ENCODE measurements around the gene RXRG.

Gene RXRG

DNA sequence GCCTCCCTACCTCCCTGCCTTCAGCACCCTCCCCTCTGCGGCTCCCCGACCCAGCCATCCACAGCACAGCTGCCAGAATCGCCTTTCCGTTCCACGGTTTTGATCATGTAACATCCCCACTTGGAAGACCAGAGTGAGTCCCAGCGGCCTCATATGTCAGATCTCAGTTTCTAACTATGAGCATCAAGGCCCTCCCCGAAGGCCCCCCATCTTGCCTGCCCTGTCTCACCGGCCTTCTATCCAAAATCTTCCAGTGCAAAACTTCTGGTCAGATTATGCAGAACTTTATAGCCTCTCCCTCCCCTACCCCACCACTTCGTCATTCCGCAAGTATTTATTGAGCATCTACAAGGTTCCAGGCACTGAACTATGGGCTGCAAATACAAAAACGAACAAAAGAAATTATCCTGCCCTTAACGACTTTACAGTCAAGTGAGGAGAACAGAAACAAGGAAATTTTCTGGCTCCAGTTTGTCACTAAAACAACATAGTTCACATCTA is 68.1 kb downstream of the RXRG start:
- no peak for DNase-seq (ENCODE audit: low spot score)
- Histone ChIP-seq H4K91ac (ENCODE audit: low read depth, low read length, poor library complexity) (no peak overlapping the region), H3K4me1 (ENCODE audit: control insufficient read depth in 2 of 2, insufficient read depth in 1 of 2, low read depth in 1 of 2, low read length in 2 of 2) (peaks cover 2 to 4% of the 10 kb centered on the region in 2 donors), H2BK12ac (ENCODE audit: low read length) (no peak overlapping the region), H3K36me3 (replicated peaks in 1 of 2; ENCODE audit: control insufficient read depth in 2 of 2, insufficient read depth in 2 of 2, low read length in 2 of 2) (no peaks in the 10 kb centered on the region), H2BK15ac (ENCODE audit: low read length) (no peak overlapping the region), H3K27me3 (ENCODE audit: control insufficient read depth in 3 of 3, insufficient read depth in 3 of 3, low read depth in 1 of 3, low read length in 3 of 3) (peaks cover 0 to 43% (median 18%) of the 10 kb centered on the region in 3 experiments), H2AK5ac (ENCODE audit: low read depth, low read length) (no peak overlapping the region), H3K9me3 (replicated peaks in 1 of 2; ENCODE audit: control insufficient read depth in 2 of 2, insufficient read depth in 1 of 2, low read depth in 1 of 2, low read length in 2 of 2) (no peaks in the 10 kb centered on the region), H3K18ac (ENCODE audit: low read length) (peak overlapping the region; percentile 91), H3K14ac (ENCODE audit: low read length) (peak overlapping the region; percentile 90), H4K8ac (ENCODE audit: low read depth, low read length) (no peak overlapping the region), H3K23ac (ENCODE audit: low read depth, low read length, poor library complexity) (peak overlapping the region; percentile 77), H3K79me1 (ENCODE audit: low read depth, low read length) (no peaks in the 10 kb centered on the region), H3K4me3 (ENCODE audit: low read length in 2 of 2) (peak overlapping the region in 1 of 2 donors; percentile 11), H3K4ac (ENCODE audit: low read length) (no peak overlapping the region), H3K4me2 (ENCODE audit: insufficient read depth, low read length, poor library complexity, severe bottlenecking) (peak overlapping the region; percentile 75), H2AFZ (ENCODE audit: low read length) (peak overlapping the region; percentile 79), H3K27ac (replicated peaks; ENCODE audit: low read length) (no peak overlapping the region), H2BK5ac (ENCODE audit: low read length) (no peak overlapping the region), H2BK120ac (ENCODE audit: low read depth, low read length) (no peak overlapping the region), H3K9ac (ENCODE audit: low read depth, low read length, poor library complexity) (no peak overlapping the region)
- no CpG with 5 or more reads among the region's 12 CpGs for WGBS, 2 donors (ENCODE audit: extremely low coverage in 2 of 2, insufficient read length in 2 of 2, insufficient replicate concordance in 1 of 2)

GRCh38 chr1:165376041-165376810 is 68.7 kb downstream of the RXRG start:
- Histone ChIP-seq H3K9ac (ENCODE audit: low read depth, low read length, poor library complexity) (no peak overlapping the region), H3K27ac (replicated peaks; ENCODE audit: low read length) (no peak overlapping the region), H2BK15ac (ENCODE audit: low read length) (no peak overlapping the region), H3K4me1 (ENCODE audit: control insufficient read depth in 2 of 2, insufficient read depth in 1 of 2, low read depth in 1 of 2, low read length in 2 of 2) (peaks cover 2 to 4% of the 10 kb centered on the region in 2 donors), H2BK120ac (ENCODE audit: low read depth, low read length) (no peak overlapping the region), H2AFZ (ENCODE audit: low read length) (peak overlapping the region; percentile 79), H3K4me2 (ENCODE audit: insufficient read depth, low read length, poor library complexity, severe bottlenecking) (peak overlapping the region; percentile 75), H3K27me3 (ENCODE audit: control insufficient read depth in 3 of 3, insufficient read depth in 3 of 3, low read depth in 1 of 3, low read length in 3 of 3) (peaks cover 0 to 43% (median 18%) of the 10 kb centered on the region in 3 experiments), H3K79me1 (ENCODE audit: low read depth, low read length) (no peaks in the 10 kb centered on the region), H4K8ac (ENCODE audit: low read depth, low read length) (no peak overlapping the region), H4K91ac (ENCODE audit: low read depth, low read length, poor library complexity) (no peak overlapping the region), H3K36me3 (replicated peaks in 1 of 2; ENCODE audit: control insufficient read depth in 2 of 2, insufficient read depth in 2 of 2, low read length in 2 of 2) (no peaks in the 10 kb centered on the region), H2BK12ac (ENCODE audit: low read length) (no peak overlapping the region), H3K9me3 (replicated peaks in 1 of 2; ENCODE audit: control insufficient read depth in 2 of 2, insufficient read depth in 1 of 2, low read depth in 1 of 2, low read length in 2 of 2) (no peaks in the 10 kb centered on the region), H3K23ac (ENCODE audit: low read depth, low read length, poor library complexity) (peak overlapping the region; percentile 77), H2AK5ac (ENCODE audit: low read depth, low read length) (peak overlapping the region; percentile 31), H3K4me3 (ENCODE audit: low read length in 2 of 2) (peak overlapping the region in 1 of 2 donors; percentile 11), H3K14ac (ENCODE audit: low read length) (peak overlapping the region; percentile 90), H2BK5ac (ENCODE audit: low read length) (no peak overlapping the region), H3K4ac (ENCODE audit: low read length) (no peak overlapping the region), H3K18ac (ENCODE audit: low read length) (peak overlapping the region; percentile 91)
- peak; percentile 67 for DNase-seq (ENCODE audit: low spot score)
- WGBS, 2 donors (ENCODE audit: extremely low coverage in 2 of 2, insufficient read length in 2 of 2, insufficient replicate concordance in 1 of 2): no CpG with 5 or more reads among the region's 46 CpGs

DNA sequence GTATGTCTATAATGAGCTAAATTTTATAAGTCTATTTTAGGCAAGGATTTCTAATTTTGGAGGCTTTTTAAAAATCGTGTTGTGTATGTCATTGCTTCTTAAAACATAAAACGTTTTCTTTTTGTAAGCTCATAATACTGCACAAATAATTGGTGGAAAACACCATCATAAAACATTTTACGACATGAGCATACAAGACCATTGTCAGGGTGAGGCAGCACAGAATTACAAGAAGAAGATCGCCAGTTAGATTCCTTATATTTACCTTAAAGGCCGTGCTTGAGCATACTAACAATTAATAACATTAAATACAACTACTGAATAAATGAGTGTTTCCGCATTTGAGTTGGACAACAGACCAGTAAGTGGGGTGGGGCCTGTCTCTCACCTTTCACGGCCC is 69.3 kb downstream of the RXRG start:
- Histone ChIP-seq H3K9ac (ENCODE audit: low read depth, low read length, poor library complexity) (no peak overlapping the region), H2AK5ac (ENCODE audit: low read depth, low read length) (no peak overlapping the region)
- WGBS, 2 donors (ENCODE audit: extremely low coverage in 2 of 2, insufficient read length in 2 of 2, insufficient replicate concordance in 1 of 2): no CpG with 5 or more reads among the region's 7 CpGs

GRCh38 chr1:165371588-165372225 is 73.2 kb downstream of the RXRG start:
- no peak overlapping the region for H3K14ac ChIP-seq (ENCODE audit: low read length)
- WGBS, 2 donors (ENCODE audit: extremely low coverage in 2 of 2, insufficient read length in 2 of 2, insufficient replicate concordance in 1 of 2): no CpG with 5 or more reads among the region's 5 CpGs

More for the DNA sequence above, 69.3 kb downstream of the RXRG start:
- Histone ChIP-seq H3K18ac (ENCODE audit: low read length) (peak overlapping the region; percentile 83), H3K14ac (ENCODE audit: low read length) (no peak overlapping the region), H4K91ac (ENCODE audit: low read depth, low read length, poor library complexity) (no peak overlapping the region), H3K4me2 (ENCODE audit: insufficient read depth, low read length, poor library complexity, severe bottlenecking) (peak overlapping the region; percentile 75), H3K79me1 (ENCODE audit: low read depth, low read length) (no peaks in the 10 kb centered on the region), H2BK12ac (ENCODE audit: low read length) (no peak overlapping the region), H4K8ac (ENCODE audit: low read depth, low read length) (no peak overlapping the region), H2BK15ac (ENCODE audit: low read length) (no peak overlapping the region), H3K9me3 (replicated peaks in 1 of 2; ENCODE audit: control insufficient read depth in 2 of 2, insufficient read depth in 1 of 2, low read depth in 1 of 2, low read length in 2 of 2) (no peaks in the 10 kb centered on the region), H3K4me1 (ENCODE audit: control insufficient read depth in 2 of 2, insufficient read depth in 1 of 2, low read depth in 1 of 2, low read length in 2 of 2) (peaks cover 2 to 4% of the 10 kb centered on the region in 2 donors), H3K23ac (ENCODE audit: low read depth, low read length, poor library complexity) (no peak overlapping the region), H3K36me3 (replicated peaks in 1 of 2; ENCODE audit: control insufficient read depth in 2 of 2, insufficient read depth in 2 of 2, low read length in 2 of 2) (no peaks in the 10 kb centered on the region), H3K4me3 (ENCODE audit: low read length in 2 of 2) (peak overlapping the region in 1 of 2 donors; percentile 11), H3K27ac (replicated peaks; ENCODE audit: low read length) (no peak overlapping the region), H2BK5ac (ENCODE audit: low read length) (no peak overlapping the region), H3K27me3 (ENCODE audit: control insufficient read depth in 3 of 3, insufficient read depth in 3 of 3, low read depth in 1 of 3, low read length in 3 of 3) (peaks cover 0 to 43% (median 18%) of the 10 kb centered on the region in 3 experiments), H3K4ac (ENCODE audit: low read length) (no peak overlapping the region), H2BK120ac (ENCODE audit: low read depth, low read length) (no peak overlapping the region), H2AFZ (ENCODE audit: low read length) (peak overlapping the region; percentile 79)
- no peak for DNase-seq (ENCODE audit: low spot score)

More at GRCh38 chr1:165371588-165372225, 73.2 kb downstream of the RXRG start:
- Histone ChIP-seq H3K4me2 (ENCODE audit: insufficient read depth, low read length, poor library complexity, severe bottlenecking) (no peak overlapping the region), H2AK5ac (ENCODE audit: low read depth, low read length) (no peak overlapping the region), H3K4ac (ENCODE audit: low read length) (no peak overlapping the region), H2BK120ac (ENCODE audit: low read depth, low read length) (no peak overlapping the region), H3K79me1 (ENCODE audit: low read depth, low read length) (no peaks in the 10 kb centered on the region), H3K27ac (replicated peaks; ENCODE audit: low read length) (no peak overlapping the region), H4K91ac (ENCODE audit: low read depth, low read length, poor library complexity) (no peak overlapping the region), H3K4me1 (ENCODE audit: control insufficient read depth in 2 of 2, insufficient read depth in 1 of 2, low read depth in 1 of 2, low read length in 2 of 2) (peaks cover 2 to 4% of the 10 kb centered on the region in 2 donors), H3K9ac (ENCODE audit: low read depth, low read length, poor library complexity) (no peak overlapping the region), H3K4me3 (ENCODE audit: low read length in 2 of 2) (no peak overlapping the region), H4K8ac (ENCODE audit: low read depth, low read length) (no peak overlapping the region), H3K36me3 (replicated peaks in 1 of 2; ENCODE audit: control insufficient read depth in 2 of 2, insufficient read depth in 2 of 2, low read length in 2 of 2) (no peaks in the 10 kb centered on the region), H2AFZ (ENCODE audit: low read length) (no peak overlapping the region), H3K23ac (ENCODE audit: low read depth, low read length, poor library complexity) (no peak overlapping the region), H3K27me3 (ENCODE audit: control insufficient read depth in 3 of 3, insufficient read depth in 3 of 3, low read depth in 1 of 3, low read length in 3 of 3) (peaks cover 0 to 37% (median 14%) of the 10 kb centered on the region in 3 experiments), H2BK12ac (ENCODE audit: low read length) (no peak overlapping the region), H2BK15ac (ENCODE audit: low read length) (no peak overlapping the region), H2BK5ac (ENCODE audit: low read length) (no peak overlapping the region), H3K18ac (ENCODE audit: low read length) (no peak overlapping the region), H3K9me3 (replicated peaks in 1 of 2; ENCODE audit: control insufficient read depth in 2 of 2, insufficient read depth in 1 of 2, low read depth in 1 of 2, low read length in 2 of 2) (no peaks in the 10 kb centered on the region)
- DNase-seq (ENCODE audit: low spot score): no peak
